Ecto neural progenitor cell (in vitro differentiated cells): ENCODE results near the gene EP400.

Experiments used
- DNase-seq: peaks from one replicate; pipeline ENCODE4 v3.0.0-alpha.2; 2018; ENCODE audit warnings: low spot score

The EP400 gene

GRCh38 chr12:131986910-131987309 is 37.2 kb downstream of the EP400 start:
- DNase-seq: peak; percentile 45

DNA sequence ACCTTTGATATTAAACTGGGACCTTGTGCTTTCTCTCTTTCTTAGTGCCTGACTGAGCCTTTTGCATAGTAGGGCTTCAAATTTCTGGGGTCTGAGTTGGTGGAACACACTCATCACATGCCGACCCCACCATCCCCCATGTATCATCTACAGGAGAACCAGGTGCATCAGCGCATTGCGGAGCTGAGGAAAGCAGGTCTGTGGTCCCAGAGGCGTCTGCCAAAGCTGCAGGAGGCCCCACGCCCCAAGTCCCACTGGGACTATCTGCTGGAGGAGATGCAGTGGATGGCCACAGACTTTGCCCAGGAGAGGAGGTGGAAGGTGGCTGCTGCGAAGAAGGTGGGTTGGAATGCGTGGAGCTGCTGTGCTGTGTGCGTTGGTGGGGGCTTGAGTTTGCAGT is 37.8 kb downstream of the EP400 start:
- peak; percentile 39 for DNase-seq

GRCh38 chr12:131988054-131988796 is 38.5 kb downstream of the EP400 start:
- peak; percentile 46 for DNase-seq

- peak; percentile 49 for DNase-seq
Measured at GRCh38 chr12:131989021-131989420, 39.3 kb downstream of the EP400 start.

GRCh38 chr12:131990066-131990979 is 40.6 kb downstream of the EP400 start:
- DNase-seq: peak; percentile 78

GRCh38 chr12:131990980-131991305 is 41.2 kb downstream of the EP400 start:
- DNase-seq: no peak

DNA sequence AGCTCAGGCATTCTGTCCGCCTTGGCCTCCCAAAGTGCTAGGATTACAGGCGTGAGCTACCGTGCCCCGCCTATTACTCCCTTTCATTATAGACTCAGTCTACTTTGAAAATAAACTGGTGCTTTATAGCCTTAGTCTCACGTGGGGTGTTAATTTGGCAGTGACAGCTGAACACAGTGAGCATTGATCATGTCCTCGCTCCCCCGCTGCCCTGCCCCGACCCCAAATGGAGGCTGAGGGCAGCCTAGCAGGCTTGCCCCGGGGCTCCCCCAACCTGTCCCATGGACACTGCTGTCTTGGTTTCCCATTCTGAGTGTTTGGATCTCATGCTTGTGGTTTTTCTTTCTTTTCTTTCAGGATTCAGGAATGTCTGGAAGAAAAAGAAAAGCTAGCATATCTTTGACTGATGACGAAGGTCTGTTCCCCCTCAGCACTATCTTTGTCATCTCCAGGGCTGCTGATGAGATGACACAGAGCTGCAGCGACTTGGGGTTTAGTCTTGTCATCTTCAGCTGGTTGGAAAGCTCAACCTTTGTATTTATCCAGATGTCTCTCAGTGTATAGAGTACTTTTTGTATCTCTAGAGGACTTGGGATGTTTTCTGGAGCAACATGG is 42.2 kb downstream of the EP400 start:
- DNase-seq: peak; percentile 44

- no peak for DNase-seq
Measured at GRCh38 chr12:131994589-131994988, 44.8 kb downstream of the EP400 start.

DNA sequence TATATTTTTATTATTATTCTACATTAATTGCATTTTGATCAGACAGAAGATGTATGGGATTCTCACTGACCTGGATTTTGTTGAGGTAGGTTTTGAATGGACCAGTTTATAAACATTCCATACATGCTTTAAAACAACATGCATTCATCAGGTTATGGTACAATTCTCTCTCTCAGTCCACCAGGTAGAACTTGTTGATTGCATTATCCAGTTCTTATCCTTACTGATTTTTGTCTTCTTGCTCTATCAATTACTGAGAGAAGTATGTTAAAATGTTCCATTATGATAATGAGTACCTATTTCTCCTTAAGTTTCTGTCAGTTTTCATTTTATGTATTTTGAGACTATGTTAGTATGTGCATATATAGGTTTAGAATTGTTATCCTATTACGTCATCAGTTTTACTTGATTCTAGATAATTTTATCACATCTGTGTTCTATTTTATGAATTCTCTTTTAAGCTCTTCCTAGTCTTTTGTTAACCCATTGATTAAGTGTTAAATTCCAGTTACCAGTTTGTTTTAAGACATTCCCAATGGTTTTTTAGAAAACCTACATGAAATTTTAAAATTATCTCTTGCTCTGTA is 50.6 kb downstream of the EP400 start:
- no peak for DNase-seq

DNA sequence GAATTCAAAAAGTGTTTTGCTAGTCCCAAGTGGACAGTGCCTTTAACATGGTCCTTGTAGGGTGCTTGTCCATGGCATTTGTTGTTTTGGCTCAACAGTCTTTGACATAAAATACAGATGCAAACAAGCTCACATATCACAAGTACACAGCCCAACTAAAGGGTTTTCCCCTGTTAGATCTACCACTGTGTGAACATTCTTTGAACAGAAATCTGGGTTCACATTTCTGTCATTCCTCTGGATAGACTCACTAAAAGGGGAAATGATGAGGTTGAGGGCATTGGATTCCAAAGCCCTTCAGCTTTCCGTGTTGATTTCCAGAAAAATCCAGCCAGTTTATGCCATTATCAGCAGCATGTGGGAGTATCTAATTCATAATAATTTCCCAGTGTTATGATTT is 54.1 kb downstream of the EP400 start:
- no peak for DNase-seq

DNA sequence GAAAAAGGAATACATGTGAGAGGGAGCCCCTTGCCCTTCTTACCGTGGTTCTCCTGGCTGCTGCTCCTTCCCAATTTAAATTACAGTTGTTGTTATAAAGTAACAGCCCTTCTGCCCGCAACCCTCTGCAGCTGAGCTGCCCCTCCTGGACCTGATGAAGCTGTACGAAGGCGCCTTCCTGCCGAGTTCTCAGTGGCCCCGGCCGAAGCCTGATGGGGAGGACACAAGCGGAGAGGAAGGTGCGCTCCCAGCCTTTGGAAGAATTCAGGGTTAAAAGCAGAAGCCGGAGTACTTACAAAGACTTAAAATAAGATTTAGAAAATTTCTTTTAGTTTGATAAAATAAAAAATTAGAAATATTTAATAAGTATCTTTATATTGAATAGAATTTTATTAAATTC is 55.2 kb downstream of the EP400 start:
- no peak for DNase-seq

- DNase-seq: no peak
Measured at GRCh38 chr12:132006056-132006680, 56.4 kb downstream of the EP400 start.

DNA sequence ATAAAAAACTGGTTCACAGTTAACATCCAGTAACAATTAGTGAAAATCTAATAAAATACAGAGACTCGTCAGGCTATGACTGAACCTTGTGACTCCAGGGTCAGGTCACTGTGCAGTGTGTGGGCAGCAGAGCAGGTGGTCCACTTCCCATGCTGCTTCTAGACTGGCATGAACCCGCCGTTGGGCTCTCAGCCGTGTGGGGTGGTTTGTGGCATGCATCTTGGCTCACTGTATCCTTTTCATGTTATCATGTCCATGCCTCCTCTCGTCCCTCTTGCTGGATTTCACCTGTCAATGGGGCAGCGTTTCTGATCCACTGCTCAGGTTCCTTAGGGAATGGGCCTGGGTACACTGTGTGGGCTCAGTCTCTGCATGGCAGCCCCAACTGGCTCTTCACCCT is 57.3 kb downstream of the EP400 start:
- DNase-seq: no peak

DNA sequence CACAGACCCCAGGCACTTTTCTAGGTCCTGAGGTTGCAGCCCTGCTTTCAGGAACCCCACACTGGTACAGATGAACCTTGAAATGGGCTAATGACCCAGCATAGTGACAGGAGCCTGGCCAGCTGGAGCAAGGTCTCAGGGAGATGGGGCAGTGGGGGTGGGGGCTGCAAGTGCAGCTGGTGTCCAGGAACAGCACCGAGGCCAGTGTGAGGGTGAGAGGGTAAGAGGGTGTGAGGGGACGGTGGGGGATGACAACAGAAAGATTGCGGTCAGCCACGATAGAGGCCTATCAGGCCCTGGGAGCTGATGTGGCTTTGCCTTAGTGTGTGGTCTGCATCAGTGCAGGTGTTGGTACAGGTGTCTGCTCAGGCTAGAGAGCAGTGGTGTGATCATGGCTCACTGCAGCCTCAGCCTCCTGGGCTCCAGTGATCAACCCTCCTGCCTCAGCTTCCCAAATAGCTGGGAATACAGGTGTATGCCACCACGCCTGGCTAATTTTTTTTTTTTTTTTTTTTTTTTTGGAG is 59.7 kb downstream of the EP400 start:
- DNase-seq: no peak

DNA sequence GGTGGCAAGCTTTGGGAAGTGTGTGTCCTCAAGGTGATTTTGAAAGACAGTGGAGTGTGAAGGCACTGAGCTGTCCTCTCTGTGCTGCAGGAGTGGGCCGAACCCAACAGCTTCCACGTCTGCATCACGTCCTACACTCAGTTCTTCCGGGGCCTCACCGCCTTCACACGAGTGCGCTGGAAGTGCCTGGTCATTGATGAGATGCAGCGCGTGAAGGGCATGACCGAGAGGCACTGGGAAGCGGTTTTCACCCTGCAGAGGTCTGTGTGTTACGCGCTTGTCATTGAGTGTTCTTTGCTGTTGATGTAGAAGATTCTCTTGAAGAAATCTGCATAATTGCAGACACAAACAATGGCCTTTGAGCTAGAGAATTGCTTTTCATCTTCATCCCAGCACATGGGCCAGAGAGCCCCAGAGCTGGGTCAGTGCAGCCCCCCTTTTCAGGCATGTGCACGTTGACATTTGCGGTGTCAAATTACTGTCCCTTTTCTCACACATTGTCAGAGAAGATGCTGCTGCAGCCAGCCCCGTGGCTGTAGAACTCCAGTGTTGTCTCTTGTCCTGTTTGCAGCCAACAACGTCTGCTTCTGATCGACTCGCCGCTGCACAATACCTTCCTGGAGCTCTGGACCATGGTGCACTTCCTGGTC is 63.3 kb downstream of the EP400 start:
- no peak for DNase-seq

DNA sequence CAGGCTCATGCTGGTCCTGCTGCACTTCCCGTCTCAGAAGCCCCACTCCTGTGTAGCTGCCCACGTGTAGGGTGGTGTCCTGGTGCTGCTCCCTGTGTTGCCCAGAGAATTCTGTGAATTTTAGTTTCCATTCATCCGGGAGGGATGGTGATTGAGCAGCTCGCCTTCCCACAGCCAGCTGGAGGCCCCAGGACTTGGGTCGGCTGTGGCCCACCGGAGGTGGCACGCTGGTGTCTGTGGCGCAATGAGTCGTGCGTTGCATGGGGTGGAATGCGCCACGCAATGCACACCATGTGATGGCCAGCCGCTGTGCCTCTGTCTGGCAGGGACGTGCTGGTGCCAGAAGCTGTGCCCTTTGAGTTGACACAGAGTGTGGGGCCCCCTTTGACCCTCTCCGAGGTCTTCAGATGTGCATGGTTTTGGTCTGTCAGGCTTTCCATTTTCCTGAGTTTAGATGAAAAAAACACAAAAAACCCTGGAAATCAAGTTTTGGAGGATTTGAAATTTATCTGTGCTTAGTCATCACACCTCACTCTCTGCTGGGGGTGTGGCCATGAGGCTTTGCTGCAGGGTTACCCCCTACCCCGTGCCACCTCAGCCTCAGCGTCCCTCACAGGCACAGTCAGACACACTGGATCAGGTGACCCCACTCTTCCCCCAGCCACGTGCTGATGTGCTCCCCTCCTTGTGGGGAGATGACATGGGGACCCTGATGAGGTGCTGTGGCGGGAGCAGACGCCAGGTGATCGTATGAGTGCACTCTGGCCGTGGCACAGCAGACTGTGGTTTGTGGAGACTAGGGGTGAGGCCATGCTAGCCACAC is 64.6 kb downstream of the EP400 start:
- DNase-seq: no peak

- DNase-seq: no peak
Measured at GRCh38 chr12:132014915-132015280, 65.2 kb downstream of the EP400 start.

- DNase-seq: no peak
Measured at GRCh38 chr12:132015686-132016430, 66.1 kb downstream of the EP400 start.

DNA sequence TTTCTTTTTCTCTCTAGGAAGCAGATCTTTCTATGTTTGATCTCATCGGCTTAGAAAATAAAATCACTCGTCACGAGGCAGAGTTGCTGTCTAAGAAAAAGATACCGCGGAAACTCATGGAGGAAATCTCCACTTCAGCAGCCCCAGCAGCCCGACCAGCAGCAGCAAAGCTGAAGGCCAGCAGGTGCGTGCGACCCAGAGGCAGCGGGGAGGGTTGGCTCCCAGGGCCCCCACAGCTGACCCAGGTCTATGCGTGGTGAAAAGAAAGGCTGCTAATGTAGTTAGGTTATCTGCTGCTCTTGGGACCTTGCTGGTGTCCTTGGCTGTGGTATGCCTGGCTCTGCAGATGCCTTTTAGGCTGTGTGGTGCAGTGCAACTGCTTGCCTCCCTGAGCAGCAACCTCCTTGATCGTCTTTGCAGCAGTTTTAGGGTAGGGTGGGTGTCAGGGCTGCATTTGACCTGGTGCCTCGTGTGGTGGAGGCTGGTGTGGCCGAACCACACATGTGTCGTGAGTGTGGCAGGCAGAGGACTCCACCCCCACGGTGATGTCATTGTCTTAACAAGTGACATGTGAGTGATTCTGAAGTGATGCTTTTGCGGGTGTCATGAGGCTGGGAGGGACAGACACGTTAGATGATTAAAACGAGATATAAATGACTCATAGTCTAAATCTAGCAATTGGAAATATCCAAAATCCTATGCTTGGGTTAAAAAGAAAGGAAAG is 68.6 kb downstream of the EP400 start:
- DNase-seq: no peak
